Neural progenitor cell (in vitro differentiated cells): ENCODE results near the gene RNF157. TPM values are rescaled to one million over a fixed set of nuclear protein-coding genes. Genes with fewer than 3 reads are reported as not detected.

Source experiments
- DNase-seq: peaks from one replicate; pipeline ENCODE4 v3.0.0-alpha.2; 2016; ENCODE audit warnings: low spot score
- H2AFZ ChIP-seq: fragments of 200-600 bp; sonication (generic); replicated peaks from 2 replicates; pipeline ENCODE4 v1.6.1; 2016; ENCODE audit warnings: antibody characterized with exemption
- H3F3A ChIP-seq: fragments of 200-600 bp; sonication (generic); 2 replicates; pipeline ENCODE4 v1.6.1; 2016; ENCODE audit warnings: antibody characterized with exemption, low read depth
- H3K27ac ChIP-seq: fragments of 200-600 bp; sonication (generic); 2 replicates; pipeline ENCODE4 v1.5.1; 2016; ENCODE audit warnings: mild to moderate bottlenecking
- H3K27me3 ChIP-seq: fragments of 200-600 bp; sonication (generic); 2 replicates; pipeline ENCODE4 v1.6.1; 2016; ENCODE audit warnings: mild to moderate bottlenecking, moderate library complexity
- H3K36me3 ChIP-seq: fragments of 200-600 bp; sonication (generic); 2 replicates; pipeline ENCODE4 v1.5.1; 2016
- H3K4me1 ChIP-seq: fragments of 200-600 bp; sonication (generic); 2 replicates; pipeline ENCODE4 v1.6.1; 2016; ENCODE audit warnings: mixed run types
- H3K4me2 ChIP-seq: fragments of 200-600 bp; sonication (generic); 2 replicates; pipeline ENCODE4 v1.6.1; 2016
- H3K4me3 ChIP-seq: fragments of 200-600 bp; sonication (generic); 2 replicates; pipeline ENCODE4 v1.5.1; 2016
- H3K79me2 ChIP-seq: fragments of 200-600 bp; sonication (generic); 2 replicates; pipeline ENCODE4 v1.6.1; 2016; ENCODE audit warnings: low read depth
- H3K9ac ChIP-seq: fragments of 200-600 bp; sonication (generic); 2 replicates; pipeline ENCODE4 v1.6.1; 2016
- H3K9me3 ChIP-seq: fragments of 200-600 bp; sonication (generic); 2 replicates; pipeline ENCODE4 v1.5.1; 2016; ENCODE audit warnings: low read depth
- H4K20me1 ChIP-seq: fragments of 200-600 bp; sonication (generic); 2 replicates; pipeline ENCODE4 v1.6.1; 2016; ENCODE audit warnings: low read depth
- H3K27ac Mint-ChIP-seq: 3 replicates; pipeline ENCODE4 v1.8.0; 2021; ENCODE audit warnings: mixed read lengths
- H3K27me3 Mint-ChIP-seq: 2 replicates; pipeline ENCODE4 v1.8.0; 2022; ENCODE audit warnings: low read depth, mild to moderate bottlenecking, inconsistent platforms, moderate library complexity, mixed read lengths; ENCODE audit not compliant: insufficient read depth
- H3K36me3 Mint-ChIP-seq: 3 replicates; pipeline ENCODE4 v1.8.0; 2021; ENCODE audit warnings: mixed read lengths
- H3K4me1 Mint-ChIP-seq: 3 replicates; pipeline ENCODE4 v1.8.0; 2021; ENCODE audit warnings: mixed read lengths
- H3K4me3 Mint-ChIP-seq: 3 replicates; pipeline ENCODE4 v1.8.0; 2021; ENCODE audit warnings: mild to moderate bottlenecking, moderate library complexity, mixed read lengths
- H3K9me3 Mint-ChIP-seq: 3 replicates; pipeline ENCODE4 v1.8.0; 2020; ENCODE audit warnings: mixed read lengths
- EZH2 ChIP-seq: fragments of 200-600 bp; sonication (generic); IDR thresholded peaks from 2 replicates; pipeline ENCODE4 v1.6.1; 2017; ENCODE audit warnings: antibody characterized with exemption, mild to moderate bottlenecking, moderate library complexity
- EZH2phosphoT487 ChIP-seq: fragments of 200-600 bp; sonication (generic); IDR thresholded peaks from 2 replicates; pipeline ENCODE4 v1.6.1; 2017; ENCODE audit warnings: antibody characterized with exemption
- total RNA-seq: library from RNA; depleted of rRNA; stranded (reverse); fragments of >200 nt; gene quantifications from 2 replicates; pipeline ENCODE4 v1.2.3, GENCODE V29; 2015; ENCODE audit warnings: low replicate concordance
- TF ChIP-seq, protein P1 (sequence below): fragments of 200-600 bp; sonication (generic); IDR thresholded peaks from 2 replicates; pipeline ENCODE4 v1.5.1; 2017; ENCODE audit warnings: antibody characterized with exemption, mild to moderate bottlenecking

Gene RNF157
- total RNA-seq, 1 donor from 2014 or later, result 21.0 TPM

DNA sequence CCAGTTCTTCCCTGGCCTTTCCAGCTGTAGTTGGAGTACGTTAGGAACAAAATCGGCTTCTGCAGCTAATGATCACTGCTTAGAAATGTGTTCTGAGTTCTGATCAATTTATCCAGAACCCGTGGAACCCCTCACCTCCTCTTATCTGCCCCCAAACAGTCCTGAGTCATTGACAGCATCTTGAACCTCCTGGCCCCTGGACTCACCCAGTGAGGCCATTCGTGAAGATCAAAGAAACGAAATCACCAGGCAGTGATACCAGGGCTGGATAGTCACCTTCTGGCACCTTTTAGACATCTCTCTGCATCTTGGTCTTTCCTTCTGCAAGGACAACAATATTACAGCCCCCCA is 119.7 kb downstream of the RNF157 start:
- H3K27ac Mint-ChIP-seq, result peak overlapping the region; percentile 87
- DNase-seq, result no peak

DNA sequence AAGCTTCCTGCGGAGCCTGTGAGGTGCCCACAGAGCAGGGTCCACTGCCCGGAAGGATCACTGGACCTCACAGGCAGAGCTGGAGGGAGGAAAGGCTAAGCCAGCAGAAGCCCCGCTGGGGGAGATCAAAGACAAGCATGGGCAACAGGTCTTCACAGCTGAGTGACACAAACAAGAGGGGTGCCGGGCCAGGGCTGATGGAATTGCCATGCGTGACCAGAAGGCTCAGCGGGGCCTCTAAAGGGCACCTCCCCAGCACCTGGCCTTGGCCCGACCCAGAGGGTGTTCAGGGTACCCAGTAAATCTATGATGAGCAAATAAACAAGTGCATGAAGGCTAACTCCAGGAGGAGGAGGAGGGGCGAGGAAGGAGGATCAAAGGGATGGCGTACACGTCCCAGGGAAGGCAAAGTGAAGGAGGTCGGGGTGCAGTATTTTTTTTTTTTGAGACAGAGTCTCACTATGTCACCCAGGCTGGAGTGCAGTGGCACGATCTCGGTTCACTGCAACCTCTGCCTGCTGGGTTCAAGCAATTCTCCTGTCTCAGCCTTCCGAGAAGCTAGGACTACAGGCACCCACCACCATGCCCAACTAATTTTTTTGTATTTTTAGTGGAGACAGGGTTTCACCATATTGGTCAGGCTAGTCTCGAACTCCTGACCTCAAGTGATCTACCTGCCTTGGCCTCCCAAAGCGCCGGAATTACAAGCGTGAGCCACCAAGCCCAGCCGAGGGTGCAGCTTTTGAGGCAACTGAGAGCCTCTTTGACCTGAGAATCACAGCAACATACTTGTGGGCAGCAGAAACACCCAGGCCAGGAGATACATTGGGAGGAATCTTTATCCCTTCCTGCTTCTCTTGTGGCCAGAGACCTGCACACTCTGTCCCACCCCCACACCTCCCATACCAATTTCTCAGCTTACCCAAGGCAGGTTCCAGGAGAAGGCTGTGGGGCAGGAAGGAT is 120.6 kb downstream of the RNF157 start:
- no peak overlapping the region for H3K4me2 ChIP-seq
- H3K4me3 Mint-ChIP-seq, result peak overlapping the region; percentile 46
- no peaks in the 10 kb centered on the region for H3K36me3 ChIP-seq
- peaks cover 26% of the 10 kb centered on the region for H3K4me1 Mint-ChIP-seq
- H3K27ac ChIP-seq, result no peak overlapping the region
- no peaks in the 10 kb centered on the region for H3K36me3 Mint-ChIP-seq
- H3K4me1 ChIP-seq, result no peaks in the 10 kb centered on the region
- no peaks in the 10 kb centered on the region for H4K20me1 ChIP-seq
- no peak for TF ChIP-seq EZH2phosphoT487
- no peak for TF ChIP-seq EZH2
- TF ChIP-seq, protein P1, sequence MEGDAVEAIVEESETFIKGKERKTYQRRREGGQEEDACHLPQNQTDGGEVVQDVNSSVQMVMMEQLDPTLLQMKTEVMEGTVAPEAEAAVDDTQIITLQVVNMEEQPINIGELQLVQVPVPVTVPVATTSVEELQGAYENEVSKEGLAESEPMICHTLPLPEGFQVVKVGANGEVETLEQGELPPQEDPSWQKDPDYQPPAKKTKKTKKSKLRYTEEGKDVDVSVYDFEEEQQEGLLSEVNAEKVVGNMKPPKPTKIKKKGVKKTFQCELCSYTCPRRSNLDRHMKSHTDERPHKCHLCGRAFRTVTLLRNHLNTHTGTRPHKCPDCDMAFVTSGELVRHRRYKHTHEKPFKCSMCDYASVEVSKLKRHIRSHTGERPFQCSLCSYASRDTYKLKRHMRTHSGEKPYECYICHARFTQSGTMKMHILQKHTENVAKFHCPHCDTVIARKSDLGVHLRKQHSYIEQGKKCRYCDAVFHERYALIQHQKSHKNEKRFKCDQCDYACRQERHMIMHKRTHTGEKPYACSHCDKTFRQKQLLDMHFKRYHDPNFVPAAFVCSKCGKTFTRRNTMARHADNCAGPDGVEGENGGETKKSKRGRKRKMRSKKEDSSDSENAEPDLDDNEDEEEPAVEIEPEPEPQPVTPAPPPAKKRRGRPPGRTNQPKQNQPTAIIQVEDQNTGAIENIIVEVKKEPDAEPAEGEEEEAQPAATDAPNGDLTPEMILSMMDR, result no peak
- no peak overlapping the region for H2AFZ ChIP-seq
- peaks cover 10% of the 10 kb centered on the region for H3K27me3 ChIP-seq
- H3K4me3 ChIP-seq, result no peak overlapping the region
- H3K27me3 Mint-ChIP-seq, result peaks cover 2% of the 10 kb centered on the region
- H3K9me3 Mint-ChIP-seq, result no peaks in the 10 kb centered on the region
- peaks cover 6% of the 10 kb centered on the region for H3F3A ChIP-seq
- H3K9me3 ChIP-seq, result no peaks in the 10 kb centered on the region
- no peaks in the 10 kb centered on the region for H3K79me2 ChIP-seq
- peak overlapping the region; percentile 52 for H3K27ac Mint-ChIP-seq
- DNase-seq, result no peak
- no peak overlapping the region for H3K9ac ChIP-seq

More for the DNA sequence above, 119.7 kb downstream of the RNF157 start:
- Histone ChIP-seq H3F3A (peaks cover 6% of the 10 kb centered on the region), H3K79me2 (no peaks in the 10 kb centered on the region), H3K4me1 (no peaks in the 10 kb centered on the region), H3K27ac (no peak overlapping the region), H2AFZ (no peak overlapping the region), H3K9me3 (no peaks in the 10 kb centered on the region), H3K4me2 (no peak overlapping the region), H3K36me3 (no peaks in the 10 kb centered on the region), H4K20me1 (no peaks in the 10 kb centered on the region), H3K9ac (no peak overlapping the region), H3K4me3 (no peak overlapping the region), H3K27me3 (peaks cover 10% of the 10 kb centered on the region)
- Mint-ChIP-seq H3K4me3 (no peak overlapping the region), H3K27me3 (peaks cover 2% of the 10 kb centered on the region), H3K9me3 (no peaks in the 10 kb centered on the region), H3K4me1 (peaks cover 30% of the 10 kb centered on the region), H3K36me3 (no peaks in the 10 kb centered on the region)
- TF ChIP-seq EZH2 (no peak), EZH2phosphoT487 (no peak)
- TF ChIP-seq, protein P1, result no peak

DNA sequence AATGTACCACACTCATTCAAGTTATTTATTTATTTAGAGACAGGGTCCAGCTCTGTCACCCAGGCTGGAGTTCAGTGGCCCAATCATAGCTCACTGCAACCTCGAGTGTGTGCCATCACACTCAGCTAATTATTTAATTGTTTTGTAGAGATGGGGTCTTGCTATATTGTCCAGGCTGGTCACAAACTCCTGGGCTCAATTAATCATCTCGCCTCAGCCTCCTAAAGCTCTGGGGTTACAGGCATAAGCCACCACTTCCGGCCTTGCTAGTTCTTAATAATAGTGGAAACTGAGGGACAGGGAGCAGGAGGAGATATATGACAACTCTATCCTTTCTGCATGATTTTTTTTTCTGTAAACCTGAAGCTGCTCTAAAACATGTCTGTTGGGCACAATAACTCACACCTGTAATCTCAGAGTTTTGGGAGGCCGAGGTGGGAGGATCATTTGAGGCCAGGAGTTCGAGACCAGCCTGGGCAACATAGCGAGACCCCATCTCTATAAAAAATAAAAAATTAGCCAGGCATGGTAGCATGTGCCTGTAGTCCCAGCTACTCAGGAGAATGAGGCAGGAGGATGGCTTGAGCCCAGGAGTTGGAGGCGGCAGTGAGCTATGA is 125.0 kb downstream of the RNF157 start:
- Mint-ChIP-seq H3K4me3 (no peak overlapping the region), H3K9me3 (no peaks in the 10 kb centered on the region), H3K27me3 (peaks cover 6% of the 10 kb centered on the region), H3K4me1 (peaks cover 11% of the 10 kb centered on the region), H3K27ac (no peak overlapping the region), H3K36me3 (no peaks in the 10 kb centered on the region)
- H3K9me3 ChIP-seq, result no peaks in the 10 kb centered on the region
- no peak for DNase-seq
- TF ChIP-seq EZH2, result no peak
- TF ChIP-seq, protein P1, result no peak
- no peak for TF ChIP-seq EZH2phosphoT487
- no peaks in the 10 kb centered on the region for H3K79me2 ChIP-seq
- H3K4me3 ChIP-seq, result no peak overlapping the region
- H3F3A ChIP-seq, result no peaks in the 10 kb centered on the region
- H3K27ac ChIP-seq, result no peak overlapping the region
- H3K4me2 ChIP-seq, result no peak overlapping the region
- no peaks in the 10 kb centered on the region for H3K36me3 ChIP-seq
- H3K9ac ChIP-seq, result no peak overlapping the region
- H3K27me3 ChIP-seq, result no peaks in the 10 kb centered on the region
- no peaks in the 10 kb centered on the region for H4K20me1 ChIP-seq
- H2AFZ ChIP-seq, result no peak overlapping the region
- H3K4me1 ChIP-seq, result no peaks in the 10 kb centered on the region
